ENCODE measurements around the gene GRIK1. TPM values are rescaled to one million over a fixed set of nuclear protein-coding genes. Genes with fewer than 3 reads are reported as not detected.

Gene GRIK1
- total RNA-seq, 4 donors from 2014 or later, result 0.30 to 0.76 (median 0.36) TPM

- intact Hi-C loops (cut with DNase I; ENCODE audit: low total_unique reads), result no loop called here
- no peak for TF ChIP-seq CTCF (IDR thresholded peaks at IDR 0.05)
- TF ChIP-seq POLR2A (IDR thresholded peaks at IDR 0.05), result no peak
- no peak overlapping the region for H3K4me3 ChIP-seq (ENCODE audit: low read depth, poor library complexity, severe bottlenecking)
- 55 to 63% methylated on average over 1 of the region's 1 CpG for WGBS, 2 donors
- no peak for DNase-seq (ENCODE audit: low spot score in 2 of 2)
Measured at GRCh38 chr21:29586696-29587095, 353.1 kb downstream of the GRIK1 start.

DNA sequence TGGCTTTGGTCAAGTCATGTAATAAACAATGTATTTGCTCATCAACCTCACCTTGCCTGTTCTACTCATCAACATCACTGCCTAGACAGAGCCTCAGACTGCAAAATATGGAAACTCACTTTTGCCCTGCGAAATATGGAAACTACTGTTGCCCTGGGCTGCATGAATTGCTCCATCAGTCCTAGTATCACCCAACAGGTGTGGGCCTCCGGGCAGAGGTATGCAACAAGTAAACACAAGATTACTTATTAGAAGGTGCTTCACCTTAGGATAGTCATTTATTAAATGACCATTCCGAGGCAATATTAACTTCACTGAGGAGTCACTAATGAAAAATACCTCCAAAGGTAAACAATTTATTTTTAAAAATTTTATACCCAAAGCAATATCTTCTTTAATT is 354.3 kb downstream of the GRIK1 start:
- intact Hi-C loops (cut with DNase I; ENCODE audit: low total_unique reads), result no loop called here
- no peak for DNase-seq (ENCODE audit: low spot score in 2 of 2)

DNA sequence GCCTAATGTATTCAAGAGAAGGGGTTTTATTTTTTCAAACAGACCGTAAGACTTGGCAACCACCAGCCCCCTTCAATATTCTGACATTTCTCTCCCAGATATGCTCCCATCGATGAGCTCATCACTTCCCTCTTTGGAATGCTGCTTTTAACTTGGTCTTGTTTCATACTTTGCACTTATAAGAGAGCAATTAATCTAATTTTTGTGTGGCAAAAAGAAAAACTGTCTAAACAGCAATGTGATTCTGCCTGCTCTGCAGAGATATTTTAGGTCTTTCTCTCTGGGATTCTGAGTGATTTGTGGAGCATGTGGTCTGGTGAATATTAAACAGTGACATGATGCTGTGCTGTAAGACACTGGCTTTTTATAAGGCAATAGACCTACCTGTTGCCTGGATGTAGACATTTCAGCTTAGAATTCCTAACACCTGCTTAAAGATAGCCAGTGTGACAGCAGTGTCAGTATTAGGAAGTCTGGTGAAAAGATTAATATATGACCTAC is 356.3 kb downstream of the GRIK1 start:
- intact Hi-C loops (cut with DNase I; ENCODE audit: low total_unique reads), result no loop called here
- no peak for DNase-seq (ENCODE audit: low spot score in 2 of 2)
- 42 to 47% methylated on average over 2 of the region's 2 CpGs for WGBS, 2 donors

More for the DNA sequence above, 354.3 kb downstream of the GRIK1 start:
- no peak overlapping the region for H3K4me3 ChIP-seq (ENCODE audit: low read depth, poor library complexity, severe bottlenecking)
- TF ChIP-seq CTCF (IDR thresholded peaks at IDR 0.05), result no peak
- no peak for TF ChIP-seq POLR2A (IDR thresholded peaks at IDR 0.05)
- WGBS, 2 donors, result 90 to 94% methylated on average over 3 of the region's 3 CpGs

GRCh38 chr21:29582855-29583254 is 356.9 kb downstream of the GRIK1 start:
- intact Hi-C loops (cut with DNase I; ENCODE audit: low total_unique reads), result no loop called here
- WGBS, 2 donors, result 91 to 94% methylated on average over 5 of the region's 5 CpGs
- no peak for DNase-seq (ENCODE audit: low spot score in 2 of 2)
- TF ChIP-seq CTCF (IDR thresholded peaks at IDR 0.05), result no peak
- no peak for TF ChIP-seq POLR2A (IDR thresholded peaks at IDR 0.05)
- H3K4me3 ChIP-seq (ENCODE audit: low read depth, poor library complexity, severe bottlenecking), result no peak overlapping the region

More for the DNA sequence above, 356.3 kb downstream of the GRIK1 start:
- TF ChIP-seq POLR2A (IDR thresholded peaks at IDR 0.05) (no peak), CTCF (IDR thresholded peaks at IDR 0.05) (no peak)
- no peak overlapping the region for H3K4me3 ChIP-seq (ENCODE audit: low read depth, poor library complexity, severe bottlenecking)

GRCh38 chr21:29581393-29581792 is 358.4 kb downstream of the GRIK1 start:
- no peak for DNase-seq (ENCODE audit: low spot score in 2 of 2)
- H3K4me3 ChIP-seq (ENCODE audit: low read depth, poor library complexity, severe bottlenecking), result no peak overlapping the region
- 86 to 90% methylated on average over 5 of the region's 5 CpGs for WGBS, 2 donors
- intact Hi-C loops (cut with DNase I; ENCODE audit: low total_unique reads), result no loop called here
- TF ChIP-seq POLR2A (IDR thresholded peaks at IDR 0.05), result no peak
- no peak for TF ChIP-seq CTCF (IDR thresholded peaks at IDR 0.05)

- intact Hi-C loops (cut with DNase I; ENCODE audit: low total_unique reads), result no loop called here
- WGBS, 2 donors, result 88 to 94% methylated on average over 5 of the region's 5 CpGs
- no peak overlapping the region for H3K4me3 ChIP-seq (ENCODE audit: low read depth, poor library complexity, severe bottlenecking)
- no peak for DNase-seq (ENCODE audit: low spot score in 2 of 2)
- no peak for TF ChIP-seq CTCF (IDR thresholded peaks at IDR 0.05)
- no peak for TF ChIP-seq POLR2A (IDR thresholded peaks at IDR 0.05)
Measured at GRCh38 chr21:29580732-29581285, 359.0 kb downstream of the GRIK1 start.
